IPS-NIHi11 (cell line): ENCODE data around the gene CNTN2.

Experiments used
- DNase-seq: peaks from one replicate; pipeline ENCODE4 v3.0.0; 2012; ENCODE audit warnings: mixed read lengths, low spot score

CNTN2 gene

DNA sequence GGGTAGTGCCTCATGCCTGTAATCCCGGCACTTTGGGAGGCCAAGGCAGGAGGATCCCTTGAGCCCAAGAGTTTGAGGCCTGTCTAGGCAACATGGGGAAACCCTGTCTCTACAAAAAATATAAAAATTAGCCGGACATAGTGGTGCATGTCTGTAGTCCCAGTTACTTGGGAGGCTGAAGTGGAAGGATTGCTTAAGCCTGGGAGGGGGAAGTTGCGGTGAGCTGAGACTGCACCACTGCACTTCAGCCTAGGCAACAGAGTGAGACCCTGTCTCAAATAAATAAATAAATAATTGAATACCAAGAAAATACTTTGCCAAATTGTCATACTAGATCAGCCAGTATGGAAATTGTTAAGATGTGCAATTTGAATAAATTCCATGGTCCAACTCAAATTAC lies 84.6 kb downstream of the CNTN2 start:
- DNase-seq, result no peak
